Liver (tissue), 10 donors: ENCODE results near the gene BEND7. TPM values are rescaled to one million over a fixed set of nuclear protein-coding genes. Genes with fewer than 3 reads are reported as not detected.

Experiments
- DNase-seq: peaks from one replicate; pipeline ENCODE4 v3.0.0-alpha.2; 2017; ENCODE audit warnings: low spot score
- H3K27ac ChIP-seq, 2 donors: one replicate each; pipeline ENCODE4 v1.7.0; 2013; ENCODE audit warnings: inconsistent platforms in 2 of 2, low read length in 2 of 2, control low read depth in 1 of 2, low read depth in 1 of 2, mild to moderate bottlenecking in 1 of 2
- H3K27me3 ChIP-seq, 4 donors: one replicate each; pipeline versions ENCODE4 v1.6.1 to v1.7.0; 2013; ENCODE audit warnings: low read length in 3 of 4, inconsistent platforms in 1 of 4, mild to moderate bottlenecking in 1 of 4, moderate library complexity in 1 of 4; ENCODE audit not compliant: control insufficient read depth in 4 of 4, insufficient read depth in 4 of 4
- H3K36me3 ChIP-seq, 4 donors: one replicate each; pipeline versions ENCODE4 v1.6.1 to v1.7.0; 2013; ENCODE audit warnings: low read length in 3 of 4, mild to moderate bottlenecking in 3 of 4, low read depth in 1 of 4, moderate library complexity in 1 of 4; ENCODE audit not compliant: control insufficient read depth in 4 of 4, insufficient read depth in 3 of 4
- H3K4me1 ChIP-seq, 4 donors: one replicate each; pipeline versions ENCODE4 v1.6.1 to v1.7.0; 2013; ENCODE audit warnings: low read length in 3 of 4, mild to moderate bottlenecking in 3 of 4, moderate library complexity in 1 of 4; ENCODE audit not compliant: control insufficient read depth in 4 of 4, insufficient read depth in 4 of 4
- H3K4me3 ChIP-seq, 3 donors: one replicate each; pipeline versions ENCODE4 v1.6.1 to v1.7.0; 2013; ENCODE audit warnings: low read length in 3 of 3, control low read depth in 1 of 3, low read depth in 1 of 3, mild to moderate bottlenecking in 1 of 3
- H3K9ac ChIP-seq, 2 donors: one replicate each; pipeline ENCODE4 v1.7.0; 2013; ENCODE audit warnings: low read length in 2 of 2, mild to moderate bottlenecking in 2 of 2, moderate library complexity in 2 of 2, control low read depth in 1 of 2, low read depth in 1 of 2
- H3K9me3 ChIP-seq, 4 donors: one replicate each; pipeline versions ENCODE4 v1.6.1 to v1.7.0; 2013; ENCODE audit warnings: low read length in 3 of 4; ENCODE audit not compliant: control insufficient read depth in 4 of 4
- FOXA1 ChIP-seq: IDR thresholded peaks from 2 replicates; pipeline ENCODE4 v1.6.1; 2016; ENCODE audit warnings: antibody characterized with exemption
- FOXA2 ChIP-seq: IDR thresholded peaks from 2 replicates; pipeline ENCODE4 v1.6.1; 2016; ENCODE audit warnings: antibody characterized with exemption
- GABPA ChIP-seq, 2 donors: IDR thresholded peaks in 1 of 2; conservative IDR thresholded peaks in 1 of 2; 2 replicates each; pipeline ENCODE4 v1.6.1; 2016; ENCODE audit warnings: antibody characterized with exemption in 2 of 2, mild to moderate bottlenecking in 1 of 2, moderate library complexity in 1 of 2
- HNF4G ChIP-seq: IDR thresholded peaks from 2 replicates; pipeline ENCODE4 v1.6.1; 2016; ENCODE audit warnings: antibody characterized with exemption
- NR2F2 ChIP-seq: IDR thresholded peaks from 2 replicates; pipeline ENCODE4 v1.6.1; 2016; ENCODE audit warnings: antibody characterized with exemption
- RAD21 ChIP-seq, 2 donors: IDR thresholded peaks; 2 replicates each; pipeline ENCODE4 v1.6.1; 2016; ENCODE audit warnings: antibody characterized with exemption in 2 of 2, mild to moderate bottlenecking in 2 of 2
- REST ChIP-seq: IDR thresholded peaks from 2 replicates; pipeline ENCODE4 v1.6.1; 2016; ENCODE audit warnings: antibody characterized with exemption, mild to moderate bottlenecking
- RXRA ChIP-seq, 2 donors: IDR thresholded peaks; 2 replicates each; pipeline ENCODE4 v1.6.1; 2017 to 2018; ENCODE audit warnings: antibody characterized with exemption in 2 of 2, mild to moderate bottlenecking in 1 of 2
- SP1 ChIP-seq: IDR thresholded peaks from 2 replicates; pipeline ENCODE4 v1.6.1; 2018; ENCODE audit warnings: antibody characterized with exemption, mild to moderate bottlenecking
- WGBS: extraction: QIAGEN DNeasy Blood & Tissue Kit; methylation state at CpG from one replicate; pipeline ENCODE4 v1.1.7; 2013; 5-methylcytosine and 5-hydroxymethylcytosine counted together
- polyA plus RNA-seq, 2 donors: library from polyadenylated mRNA; stranded (reverse) in 1 of 2; unstranded in 1 of 2; fragments of 200-250 nt in 1 of 2; fragments of >200 nt in 1 of 2; fragmentation: Nextera tagmentation in 1 of 2; extraction: Ambion mirVana in 1 of 2; gene quantifications; one replicate each; pipeline versions ENCODE4 v1.2.1 to v1.2.3, GENCODE V29; 2013 to 2015
- small RNA-seq: library from RNA; depleted of rRNA; stranded (forward); fragments of <200 nt; gene quantifications from one replicate; pipeline ENCODE3, GENCODE V24; 2014
- total RNA-seq, 2 donors: library from RNA; depleted of rRNA; stranded (reverse); fragments of >200 nt; gene quantifications; one replicate each; pipeline ENCODE4 v1.2.3, GENCODE V29; 2014
- TF ChIP-seq, protein P1 (sequence below): fragments of 150-350 bp; IDR thresholded peaks from 2 replicates; pipeline ENCODE4 v1.5.1; 2017; ENCODE audit warnings: improper control_type of control experiment, low read depth, low read length; ENCODE audit not compliant: missing input control
- donor health status: healthy.
- donor health status: healthy.
- donor health status: healthy.
- donor health status: healthy.
- donor health status: healthy.

BEND7 gene
- total and polyA plus RNA-seq, 4 donors: 4.1 to 10.1 (median 5.5) TPM

- H3K27ac ChIP-seq: no peak overlapping the region
- no peak overlapping the region for H3K9ac ChIP-seq
- peaks cover 0 to 10% (median 4%) of the 10 kb centered on the region in 4 donors for H3K4me1 ChIP-seq
- H3K36me3 ChIP-seq: no peaks in the 10 kb centered on the region
- H3K9me3 ChIP-seq: no peaks in the 10 kb centered on the region
- WGBS: 91% methylated on average over 5 of the region's 5 CpGs
- no peak for DNase-seq
- no peaks in the 10 kb centered on the region for H3K27me3 ChIP-seq
- TF ChIP-seq REST: no peak
- TF ChIP-seq GABPA (IDR thresholded peaks at IDR 0.05 in 1 of 2, conservative IDR thresholded peaks at IDR 0.05 in 1 of 2): no peak
- TF ChIP-seq RAD21 (IDR thresholded peaks at IDR 0.05): no peak
- TF ChIP-seq FOXA2: no peak
- no peak for TF ChIP-seq SP1
- no peak for TF ChIP-seq NR2F2
- TF ChIP-seq HNF4G: no peak
- no peak for TF ChIP-seq RXRA (IDR thresholded peaks at IDR 0.05)
- TF ChIP-seq, protein P1, sequence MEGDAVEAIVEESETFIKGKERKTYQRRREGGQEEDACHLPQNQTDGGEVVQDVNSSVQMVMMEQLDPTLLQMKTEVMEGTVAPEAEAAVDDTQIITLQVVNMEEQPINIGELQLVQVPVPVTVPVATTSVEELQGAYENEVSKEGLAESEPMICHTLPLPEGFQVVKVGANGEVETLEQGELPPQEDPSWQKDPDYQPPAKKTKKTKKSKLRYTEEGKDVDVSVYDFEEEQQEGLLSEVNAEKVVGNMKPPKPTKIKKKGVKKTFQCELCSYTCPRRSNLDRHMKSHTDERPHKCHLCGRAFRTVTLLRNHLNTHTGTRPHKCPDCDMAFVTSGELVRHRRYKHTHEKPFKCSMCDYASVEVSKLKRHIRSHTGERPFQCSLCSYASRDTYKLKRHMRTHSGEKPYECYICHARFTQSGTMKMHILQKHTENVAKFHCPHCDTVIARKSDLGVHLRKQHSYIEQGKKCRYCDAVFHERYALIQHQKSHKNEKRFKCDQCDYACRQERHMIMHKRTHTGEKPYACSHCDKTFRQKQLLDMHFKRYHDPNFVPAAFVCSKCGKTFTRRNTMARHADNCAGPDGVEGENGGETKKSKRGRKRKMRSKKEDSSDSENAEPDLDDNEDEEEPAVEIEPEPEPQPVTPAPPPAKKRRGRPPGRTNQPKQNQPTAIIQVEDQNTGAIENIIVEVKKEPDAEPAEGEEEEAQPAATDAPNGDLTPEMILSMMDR: no peak
- no peak for TF ChIP-seq FOXA1
- no peak overlapping the region for H3K4me3 ChIP-seq
Measured at GRCh38 chr10:13392701-13393100, 136.1 kb downstream of the BEND7 start.

Small RNAs within 50 kb of the gene (small RNA-seq; reads per million reads assigned to genes)
- gene RF00019: not detected

Other genes with a start within 250 kb of the BEND7 start
- gene PHYH, start 228.9 kb downstream of the BEND7 start, total RNA-seq: 10 to 100 TPM; 45.4 to 70.7 TPM
- gene PHYH, start 228.9 kb downstream of the BEND7 start, polyA plus RNA-seq: 100 to 1,000 TPM; 103 to 139 TPM
- 10 to 100 TPM; 21.9 to 39.3 TPM for gene SEPHS1, start 180.7 kb downstream of the BEND7 start, total RNA-seq
- gene SEPHS1, start 180.7 kb downstream of the BEND7 start, polyA plus RNA-seq: 10 to 100 TPM; 10.4 to 34.7 TPM
- 10 to 100 TPM; 14.4 to 28.3 TPM for gene PRPF18, start 58.0 kb upstream of the BEND7 start, total RNA-seq
- 10 to 100 TPM; 10.0 to 14.7 TPM for gene PRPF18, start 58.0 kb upstream of the BEND7 start, polyA plus RNA-seq